GM19351 (cell line): ENCODE results near the gene WDFY4.

ENCODE experiments used
- ATAC-seq: cut with Tn5 transposase; IDR thresholded peaks from one replicate; pipeline ENCODE4 v1.9.1; 2021; ENCODE audit warnings: mild to moderate bottlenecking, moderate library complexity; ENCODE audit not compliant: unreplicated experiment

Gene WDFY4

DNA sequence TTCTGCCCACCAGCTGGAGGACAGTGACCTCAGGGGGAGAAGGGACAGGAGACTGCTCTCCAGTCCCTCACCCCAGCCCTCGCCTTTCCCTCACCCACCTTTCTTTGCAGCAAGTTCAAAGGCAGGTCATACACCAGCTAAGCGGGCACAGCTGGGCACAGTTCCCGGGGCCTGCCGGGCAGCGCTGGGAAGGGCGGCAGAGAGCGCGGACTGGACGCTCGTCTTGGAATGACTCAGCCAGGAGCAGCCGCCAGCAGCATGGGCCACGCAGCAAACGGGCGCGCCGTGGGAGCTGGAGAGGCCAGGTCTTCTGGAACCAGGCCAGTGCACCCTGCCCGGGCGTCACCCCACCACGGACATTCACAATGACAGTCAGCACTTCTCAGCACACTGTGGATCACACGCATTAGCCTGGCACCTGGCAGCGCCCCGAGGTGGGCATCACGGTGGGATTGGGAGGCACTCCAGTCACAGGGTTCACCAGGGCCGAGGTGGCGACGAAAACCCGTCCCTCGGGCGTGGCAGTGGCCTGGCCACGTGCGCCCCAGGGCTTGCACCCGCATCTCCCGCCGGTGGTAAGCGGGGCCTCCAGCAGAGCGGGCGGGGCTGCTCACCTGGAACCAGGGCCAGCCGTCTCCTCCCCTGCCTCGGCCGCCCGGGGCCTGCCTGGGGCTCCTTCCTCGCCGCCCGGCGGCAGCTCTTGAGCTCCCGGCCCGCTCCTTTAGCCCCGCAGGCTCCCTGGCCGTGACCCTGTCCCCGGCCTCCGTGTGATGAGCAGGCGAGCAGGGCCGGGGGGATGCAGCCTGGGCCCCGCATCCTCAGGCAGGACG lies 29.0 kb upstream of the WDFY4 start:
- peak; percentile 28 for ATAC-seq

DNA sequence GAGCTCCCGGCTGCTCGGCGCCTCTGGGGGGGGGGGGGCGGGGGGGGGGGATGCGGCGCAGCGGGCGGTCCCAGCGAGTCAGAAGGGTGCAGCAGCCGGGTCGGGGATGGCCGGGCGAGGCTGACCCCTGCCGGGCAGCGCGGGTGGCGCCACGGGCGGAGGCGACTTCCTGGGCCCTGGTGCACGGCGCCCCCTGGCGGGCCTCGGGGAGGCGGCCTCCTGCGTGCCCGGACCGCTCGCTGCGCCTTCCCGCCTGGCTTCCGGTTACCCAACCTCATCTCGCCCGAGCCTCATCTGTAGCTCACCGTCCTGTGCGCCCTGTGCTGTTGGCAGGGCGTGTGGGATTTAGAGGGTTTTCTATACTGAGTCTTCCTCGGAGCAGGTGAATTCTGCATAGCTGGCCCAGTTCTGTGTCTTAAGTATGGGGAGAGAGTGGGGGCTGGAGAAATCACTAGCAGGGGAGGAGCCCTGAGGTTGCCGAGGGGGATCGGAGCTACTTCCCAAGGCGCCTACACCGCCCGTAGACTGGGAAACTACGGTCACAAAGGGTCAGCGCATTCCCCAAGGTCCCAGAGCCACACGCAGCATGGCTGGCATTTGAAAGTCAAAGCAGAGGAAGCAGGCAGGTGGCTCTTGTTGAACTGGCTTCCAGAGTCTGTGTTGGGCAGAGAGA lies 28.3 kb upstream of the WDFY4 start:
- ATAC-seq, result peak; percentile 87

DNA sequence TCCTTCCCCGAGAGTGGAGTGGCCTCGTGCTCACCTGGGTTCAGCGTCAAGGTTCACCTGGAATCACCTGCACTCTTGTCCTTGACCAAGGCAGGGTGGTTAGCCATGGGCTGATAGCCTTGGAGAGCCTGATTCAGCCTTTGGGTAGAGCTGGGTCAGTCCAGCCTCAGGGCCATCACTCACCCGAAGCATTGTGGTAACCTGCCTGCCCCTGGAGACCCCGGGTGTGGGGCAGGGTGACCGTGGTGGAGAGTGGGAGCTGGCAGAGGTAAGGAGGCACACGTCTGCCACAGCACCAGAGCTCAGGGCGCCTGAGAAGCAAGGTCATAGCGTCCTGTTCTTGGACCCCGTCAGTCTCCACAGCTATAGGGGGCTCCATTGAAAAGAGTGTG lies 27.8 kb upstream of the WDFY4 start:
- ATAC-seq, result no peak

DNA sequence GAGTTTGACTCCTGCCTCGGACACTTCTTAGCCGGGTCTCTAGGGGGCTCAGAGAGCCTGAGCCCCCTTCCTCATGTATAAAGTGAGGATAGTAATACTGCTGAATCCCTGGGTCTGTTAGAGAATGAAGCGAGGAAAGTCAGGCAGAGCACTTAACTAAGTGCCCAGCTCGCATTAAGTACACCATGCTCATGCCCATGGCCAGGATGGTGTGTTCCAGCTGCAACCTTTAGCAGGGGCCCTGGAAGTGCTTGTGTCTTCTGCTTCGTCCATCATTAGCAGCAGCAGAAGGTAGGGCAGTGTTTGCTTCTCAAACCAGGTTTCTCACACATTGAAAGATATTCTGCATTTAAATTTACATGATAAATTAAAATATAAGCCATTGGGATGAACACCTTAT lies 27.3 kb upstream of the WDFY4 start:
- ATAC-seq, result no peak

DNA sequence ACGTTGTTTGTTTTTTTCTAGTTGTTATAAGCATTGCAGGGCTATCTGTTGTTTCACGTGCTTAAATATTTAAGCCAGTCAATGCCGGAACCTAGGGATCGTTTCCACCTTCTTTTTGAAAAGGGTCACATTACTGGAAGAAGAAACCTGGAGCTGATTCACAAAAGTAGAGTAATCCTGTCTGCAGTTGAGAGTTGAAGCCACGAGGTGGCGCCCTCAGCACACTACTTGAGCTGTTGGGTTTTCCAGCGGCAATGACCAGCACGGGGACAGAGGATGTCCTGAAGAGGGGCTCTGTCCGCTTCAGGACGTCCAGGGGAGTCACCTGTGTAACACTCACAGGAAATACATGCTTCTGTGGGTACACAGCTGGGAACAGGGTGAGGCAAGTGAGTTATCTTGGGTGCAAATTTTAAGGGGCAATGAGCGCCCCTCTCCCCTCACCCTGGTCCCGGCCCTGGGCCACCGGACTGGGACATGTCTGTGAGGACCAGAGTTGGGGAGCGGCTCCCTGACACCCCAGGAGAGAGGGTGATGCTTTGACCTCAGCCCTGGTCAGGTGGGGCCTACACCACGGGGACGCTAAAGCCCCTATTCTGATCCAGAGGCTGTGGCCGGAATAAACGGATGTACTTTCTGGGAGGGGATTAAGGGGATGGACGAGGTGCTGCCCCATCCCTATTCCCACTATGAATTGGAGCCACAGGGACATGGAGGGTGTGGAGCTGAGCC lies 26.3 kb upstream of the WDFY4 start:
- ATAC-seq, result no peak

DNA sequence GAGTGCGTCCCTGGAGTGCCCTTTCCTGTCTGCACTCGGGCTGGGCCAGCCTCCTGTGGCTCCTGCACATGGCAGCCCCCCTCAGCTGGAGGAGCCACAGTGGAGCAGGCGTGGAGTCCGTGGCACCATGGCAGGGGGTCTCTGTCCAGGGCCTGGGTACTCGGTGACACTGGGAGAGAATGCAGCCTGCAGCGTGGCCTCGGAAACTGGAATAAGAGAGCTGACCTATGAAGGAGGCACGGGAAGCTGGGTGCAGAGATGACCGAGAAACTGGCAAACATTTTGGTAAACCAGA lies 25.8 kb upstream of the WDFY4 start:
- no peak for ATAC-seq

DNA sequence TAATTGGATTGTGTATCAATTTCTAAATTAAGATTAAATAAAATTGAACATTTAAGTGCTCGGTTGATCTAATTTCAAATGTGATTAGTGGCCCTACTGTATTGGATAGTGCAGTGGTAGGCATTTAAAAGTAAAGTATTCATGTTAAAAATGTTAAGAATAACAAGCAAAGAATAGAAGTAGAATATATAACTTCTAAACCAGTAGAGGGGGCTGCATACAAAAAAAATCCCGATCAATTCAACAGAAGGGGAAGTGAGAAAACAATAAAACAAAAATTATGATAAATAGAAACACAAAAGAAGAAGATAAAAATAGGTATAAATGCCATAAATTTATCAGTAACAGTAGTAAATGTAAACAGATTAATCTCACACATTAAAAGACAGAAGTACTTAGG lies 24.9 kb upstream of the WDFY4 start:
- no peak for ATAC-seq

DNA sequence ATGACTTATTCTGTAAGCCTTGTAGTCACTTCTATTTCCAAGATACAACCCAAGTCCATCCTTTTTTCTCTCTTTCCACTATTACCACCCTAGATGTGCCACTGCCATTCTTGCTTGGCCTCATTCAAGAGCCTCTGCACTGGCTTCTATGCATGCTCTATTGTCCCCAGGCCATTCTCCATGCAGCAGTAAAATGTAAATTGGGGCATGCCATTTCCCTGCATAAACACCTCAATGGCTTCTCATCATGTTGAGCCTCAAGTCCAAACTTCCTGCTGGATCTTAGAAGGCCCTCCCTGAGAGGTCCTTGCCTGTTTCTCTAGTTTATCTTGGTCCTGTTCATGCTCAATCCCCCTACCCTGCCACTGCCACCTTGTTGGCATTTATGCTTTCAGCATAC lies 23.2 kb upstream of the WDFY4 start:
- ATAC-seq, result no peak

DNA sequence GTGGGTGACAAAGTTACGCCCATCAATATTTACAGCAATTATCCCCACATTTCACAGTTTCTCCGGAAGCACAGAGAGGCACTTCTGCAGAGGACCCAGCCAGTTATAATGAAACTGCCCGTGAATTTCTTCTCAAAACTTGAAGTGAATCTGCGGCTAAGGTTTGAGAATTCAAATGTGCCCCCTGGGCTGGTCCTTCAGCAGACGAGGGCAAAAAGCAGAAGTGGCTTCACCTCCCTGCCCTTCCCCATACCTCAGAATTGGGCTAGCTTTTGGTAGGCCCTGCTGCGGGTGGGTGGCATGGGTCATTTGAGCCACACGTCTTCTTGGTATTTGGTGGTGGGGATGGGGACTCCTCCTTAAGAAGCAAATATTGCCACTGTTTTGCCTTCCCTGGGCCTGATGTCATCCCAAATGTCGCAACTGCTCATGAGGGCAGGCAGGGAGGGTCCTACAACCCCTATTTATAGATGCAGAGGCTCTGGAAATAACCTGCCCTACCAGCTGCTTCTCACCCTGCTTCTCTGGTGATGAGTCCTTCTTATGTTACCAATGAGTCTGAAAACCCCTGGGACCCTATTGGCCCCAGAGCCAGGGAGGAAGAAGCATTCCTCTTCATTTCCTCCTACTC lies 16.6 kb upstream of the WDFY4 start:
- peak; percentile 30 for ATAC-seq

DNA sequence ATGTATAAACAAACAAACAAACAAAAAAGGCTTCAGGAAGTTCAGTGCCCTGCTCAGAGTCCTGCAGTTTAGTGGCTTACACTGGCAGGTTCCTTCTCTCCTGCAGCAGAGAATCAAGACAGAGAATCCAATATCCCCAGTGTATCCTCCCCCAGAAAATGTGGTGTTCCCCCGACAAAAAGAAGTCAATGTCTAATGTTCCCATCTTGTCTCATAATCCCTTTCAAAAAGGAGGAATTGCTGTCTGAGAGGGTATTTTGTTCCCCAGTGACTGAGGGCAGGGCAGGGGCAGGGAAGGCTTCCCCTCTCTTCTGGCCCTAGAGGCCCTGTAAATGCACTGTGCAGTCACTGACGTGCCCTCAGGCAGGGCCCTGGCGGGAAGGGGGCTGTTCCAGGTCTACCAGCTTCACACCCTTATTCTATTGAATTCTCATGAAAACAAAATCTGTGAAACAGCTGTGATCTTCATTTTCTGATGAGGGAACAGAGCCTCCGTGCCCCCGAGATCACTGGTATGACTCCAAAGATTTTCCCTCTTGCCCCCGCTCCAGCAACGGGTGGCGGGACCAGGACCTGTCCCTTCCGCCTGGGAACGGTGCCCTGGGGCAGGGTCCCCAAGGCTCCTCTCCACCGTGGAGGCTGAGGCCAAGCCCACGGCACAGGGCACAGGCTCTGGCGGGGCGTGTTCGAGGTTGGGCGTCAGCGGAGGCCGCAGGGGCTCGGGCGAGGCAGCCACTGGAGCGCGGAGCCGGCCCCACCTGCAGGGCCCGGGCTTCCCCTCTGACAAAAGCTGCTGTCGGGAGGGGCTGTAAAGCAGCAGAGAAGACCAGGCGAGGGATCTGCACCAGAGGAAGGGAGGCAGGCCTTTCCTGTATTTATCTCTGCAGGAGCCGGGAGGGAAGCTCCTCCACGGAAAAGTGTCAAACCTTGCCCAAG lies 13.4 kb upstream of the WDFY4 start:
- ATAC-seq, result peak; percentile 63

DNA sequence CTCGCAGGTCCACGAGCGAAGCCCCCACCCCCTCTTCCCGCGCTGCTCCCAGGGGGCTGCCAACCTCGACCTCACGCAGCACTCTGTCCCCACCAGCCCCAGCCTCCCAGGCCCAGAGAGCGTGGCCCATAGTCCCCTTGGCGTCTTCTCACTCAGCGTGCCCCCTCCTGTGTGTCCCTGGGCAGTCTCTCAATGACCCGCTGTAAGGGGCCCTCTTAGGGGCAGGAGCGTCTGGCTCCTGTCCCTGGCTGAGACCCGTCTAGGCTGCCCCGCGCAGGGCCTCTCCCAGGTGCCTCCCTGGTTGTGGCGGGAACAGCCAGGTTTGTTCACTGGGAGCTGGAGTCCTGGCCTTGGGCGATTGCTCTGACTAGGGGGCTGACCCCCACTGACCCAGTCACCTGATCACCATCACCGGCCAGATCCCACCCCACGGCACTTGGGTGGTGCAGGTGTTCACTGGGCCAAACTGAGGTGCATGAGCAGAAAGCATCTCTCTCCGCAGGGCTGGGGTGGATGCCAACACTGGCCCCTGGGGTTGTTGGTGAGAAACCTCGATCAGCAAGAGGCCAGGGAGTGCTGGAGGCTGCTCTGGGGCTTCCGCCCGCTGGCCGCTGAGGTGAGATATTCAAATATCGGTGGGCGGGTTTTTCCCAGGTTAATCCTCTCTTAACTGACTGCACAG lies 12.6 kb upstream of the WDFY4 start:
- ATAC-seq, result peak; percentile 47

DNA sequence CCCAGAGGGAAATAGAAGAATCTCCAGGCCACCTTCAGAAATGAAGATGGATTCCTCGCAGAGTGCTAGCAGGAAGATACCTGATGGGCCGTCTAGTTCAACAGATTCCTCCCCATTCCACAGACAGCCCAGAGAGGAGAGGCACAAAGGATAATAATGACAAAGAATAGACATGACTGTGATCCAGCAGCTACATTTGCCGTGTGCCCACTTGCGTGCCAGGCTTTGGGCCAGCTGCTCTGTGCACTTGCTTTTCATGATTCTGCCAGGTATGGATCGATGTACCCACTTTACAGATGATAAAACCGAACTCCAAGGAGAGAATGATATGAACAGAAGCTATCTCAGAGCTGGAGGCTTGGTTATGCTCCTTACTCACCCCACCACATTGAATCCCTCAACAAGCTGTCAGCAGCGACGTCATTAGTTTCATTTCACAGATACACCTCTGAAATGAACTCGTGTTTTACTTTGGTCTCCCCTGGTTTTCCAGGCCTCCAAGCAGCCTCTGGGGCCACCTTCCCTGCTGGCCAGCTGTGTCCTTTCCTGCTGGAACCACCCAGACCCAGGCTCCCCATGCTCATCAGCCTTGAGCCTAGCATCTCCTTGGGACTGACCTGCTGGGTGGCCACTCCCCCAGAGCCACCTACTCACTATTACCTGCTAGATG lies 11.9 kb upstream of the WDFY4 start:
- ATAC-seq, result peak; percentile 32

DNA sequence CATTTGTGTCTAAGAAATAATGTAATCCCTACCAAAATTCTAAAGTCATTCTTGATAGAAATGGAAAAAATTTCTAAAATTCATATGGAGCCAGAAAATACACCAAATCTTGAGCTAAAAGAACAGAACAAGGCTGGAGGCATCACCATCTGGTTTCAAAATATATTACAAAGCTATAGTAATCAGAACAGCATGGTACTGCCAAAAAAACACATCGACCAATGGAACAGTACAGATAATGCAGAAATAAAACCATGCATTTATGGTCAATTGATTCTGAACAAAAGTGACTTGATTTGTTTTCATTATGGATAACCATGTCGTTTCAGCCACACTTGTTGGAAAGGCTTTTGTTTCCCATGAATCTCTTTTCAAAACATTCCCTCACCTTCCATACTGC lies 7.0 kb upstream of the WDFY4 start:
- no peak for ATAC-seq

DNA sequence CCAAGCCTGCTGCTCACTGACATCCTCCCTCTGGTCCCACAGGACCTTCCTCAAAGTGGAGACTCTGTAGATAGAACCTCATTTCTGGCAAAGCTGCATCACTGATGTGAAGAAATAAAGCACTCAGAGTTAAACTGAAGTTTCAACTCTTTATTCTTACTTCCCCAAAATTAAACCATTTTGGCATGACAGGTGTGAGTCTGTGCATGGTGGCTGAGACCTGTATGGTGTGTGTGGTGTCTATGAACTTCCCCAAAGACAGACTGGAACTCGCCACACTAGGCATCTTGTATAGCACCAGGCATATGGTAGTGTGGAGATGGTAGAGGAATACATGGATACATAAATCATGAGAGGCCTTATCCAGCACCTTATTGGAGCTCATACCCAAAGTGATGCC lies 6.6 kb upstream of the WDFY4 start:
- ATAC-seq, result peak; percentile 86

DNA sequence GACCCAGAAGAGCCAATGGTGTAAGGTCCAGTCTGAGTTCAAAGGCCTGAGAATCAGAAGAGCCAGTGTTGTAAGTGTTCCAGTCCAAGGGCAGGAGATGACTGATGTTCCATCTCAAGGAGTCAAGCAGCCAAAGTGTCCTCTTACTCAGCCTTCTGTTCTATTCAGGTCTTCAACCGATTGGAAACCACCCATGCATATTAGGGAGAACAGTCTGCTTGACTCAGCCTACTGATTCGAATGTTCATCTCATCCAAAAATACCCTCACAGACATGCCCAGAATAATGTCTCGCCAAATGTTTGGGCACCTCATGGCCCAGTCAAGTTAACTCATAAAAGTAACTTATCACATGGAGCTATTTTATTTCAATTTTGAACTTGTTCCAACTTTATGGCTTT lies 2.9 kb upstream of the WDFY4 start:
- no peak for ATAC-seq

DNA sequence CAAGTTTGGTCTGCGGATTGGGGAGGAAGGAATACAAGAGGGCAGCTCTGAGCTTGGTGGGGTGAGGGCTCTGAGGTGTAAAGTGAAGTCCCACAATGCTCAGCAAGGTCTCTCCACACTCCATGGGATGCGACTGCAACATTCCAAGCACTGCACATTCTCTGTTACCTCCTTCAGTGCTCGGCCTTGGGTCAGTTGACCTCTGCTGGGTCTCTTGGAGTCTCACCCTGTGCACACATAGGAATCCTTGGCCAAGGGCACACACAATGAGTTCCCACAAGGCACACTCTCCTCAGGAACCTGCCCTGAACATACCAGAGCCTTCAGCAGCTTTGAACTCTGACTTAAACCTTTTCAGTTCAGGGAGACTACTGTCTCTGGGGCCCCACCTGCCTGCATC lies 2.4 kb upstream of the WDFY4 start:
- no peak for ATAC-seq

DNA sequence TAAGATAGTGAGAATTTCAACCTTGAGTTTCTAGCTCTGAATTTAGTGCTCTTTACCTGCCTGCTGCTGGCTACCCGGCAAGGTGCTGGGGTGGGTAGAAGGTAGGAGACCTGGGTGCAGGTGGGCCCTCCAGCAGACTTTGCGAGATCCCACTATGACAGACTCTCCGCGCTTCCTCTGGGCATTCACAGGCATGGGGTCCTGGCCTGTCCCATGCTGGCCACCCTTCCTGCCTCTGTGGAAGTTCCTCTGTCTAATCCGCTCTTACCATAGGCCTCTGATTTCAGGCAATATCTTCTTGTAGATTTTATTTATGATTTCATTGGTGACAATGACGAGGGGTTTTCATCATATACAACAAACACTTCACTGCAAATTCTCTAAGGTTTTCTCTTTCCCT lies 1.2 kb upstream of the WDFY4 start:
- ATAC-seq, result no peak

DNA sequence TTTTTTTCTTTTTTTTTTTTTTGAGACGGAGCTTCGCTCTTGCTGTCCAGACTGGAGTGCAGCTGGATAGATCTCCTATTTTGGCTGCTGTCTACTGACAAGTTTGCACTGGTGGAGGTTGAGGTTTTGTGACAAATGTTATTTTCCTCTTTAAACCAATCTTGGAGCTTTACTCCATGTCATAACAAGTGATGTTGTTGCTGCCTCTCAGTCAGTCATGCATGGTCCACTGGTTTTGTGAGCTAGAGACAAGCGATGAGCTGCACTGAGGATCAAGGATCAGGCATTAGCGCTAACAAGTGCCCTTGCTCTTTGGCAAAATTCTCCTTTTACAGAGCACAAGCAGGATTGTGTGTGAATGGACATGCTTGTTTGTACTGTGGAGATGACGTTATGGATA lies 805 bp upstream of the WDFY4 start:
- peak; percentile 23 for ATAC-seq

DNA sequence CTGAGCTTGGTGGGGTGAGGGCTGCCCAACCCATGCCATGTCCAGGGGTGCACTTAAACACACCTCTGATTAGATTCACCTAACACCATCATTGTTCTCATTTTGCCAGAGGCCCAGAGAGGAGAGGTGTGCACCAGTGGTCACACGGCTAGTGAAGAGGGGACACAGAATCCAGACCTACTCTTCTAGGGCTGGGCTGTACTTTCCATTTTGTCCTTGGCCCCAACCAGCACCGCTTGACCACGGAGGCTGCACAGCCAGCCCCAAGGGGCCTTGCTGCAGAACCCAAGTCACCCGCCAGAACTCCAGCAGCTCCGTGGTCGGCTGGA lies 246 bp upstream of the WDFY4 start:
- ATAC-seq, result no peak

DNA sequence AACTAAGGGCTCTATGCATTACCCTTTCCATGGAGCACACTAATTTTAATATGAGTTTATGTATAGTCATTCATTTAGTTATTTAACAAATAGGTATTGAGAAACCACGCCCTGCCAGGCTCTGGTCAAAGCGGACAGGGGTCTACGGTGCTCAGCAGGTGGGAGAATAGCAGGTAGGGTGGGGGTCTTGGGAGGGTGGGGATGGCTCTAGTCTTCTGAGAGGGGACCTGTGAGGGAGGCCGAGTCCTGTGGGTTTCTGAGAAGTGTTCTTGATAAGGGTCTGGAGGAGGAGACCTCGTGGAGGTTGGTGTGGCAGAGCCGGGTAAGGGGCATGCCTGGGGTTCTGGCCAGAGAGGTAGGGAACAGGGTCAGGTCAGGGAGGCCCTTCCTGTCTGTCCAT lies 1.1 kb downstream of the WDFY4 start:
- no peak for ATAC-seq
